Rectal smooth muscle tissue (tissue), 1 donor: ENCODE data around the gene SNX25.

Experiments used
- H3K27ac ChIP-seq: one replicate; pipeline ENCODE4 v1.7.0; 2013; ENCODE audit warnings: low read depth, low read length, inconsistent platforms
- H3K27me3 ChIP-seq: one replicate; pipeline ENCODE4 v1.7.0; 2013; ENCODE audit warnings: low read length; ENCODE audit not compliant: control insufficient read depth, insufficient read depth
- H3K36me3 ChIP-seq: one replicate; pipeline ENCODE4 v1.7.0; 2013; ENCODE audit warnings: low read length; ENCODE audit not compliant: control insufficient read depth, insufficient read depth
- H3K4me1 ChIP-seq: one replicate; pipeline ENCODE4 v1.7.0; 2013; ENCODE audit warnings: low read length; ENCODE audit not compliant: control insufficient read depth, insufficient read depth
- H3K4me3 ChIP-seq: one replicate; pipeline ENCODE4 v1.7.0; 2013; ENCODE audit warnings: low read length
- H3K9ac ChIP-seq: one replicate; pipeline ENCODE4 v1.7.0; 2013; ENCODE audit warnings: low read length

SNX25 gene

DNA sequence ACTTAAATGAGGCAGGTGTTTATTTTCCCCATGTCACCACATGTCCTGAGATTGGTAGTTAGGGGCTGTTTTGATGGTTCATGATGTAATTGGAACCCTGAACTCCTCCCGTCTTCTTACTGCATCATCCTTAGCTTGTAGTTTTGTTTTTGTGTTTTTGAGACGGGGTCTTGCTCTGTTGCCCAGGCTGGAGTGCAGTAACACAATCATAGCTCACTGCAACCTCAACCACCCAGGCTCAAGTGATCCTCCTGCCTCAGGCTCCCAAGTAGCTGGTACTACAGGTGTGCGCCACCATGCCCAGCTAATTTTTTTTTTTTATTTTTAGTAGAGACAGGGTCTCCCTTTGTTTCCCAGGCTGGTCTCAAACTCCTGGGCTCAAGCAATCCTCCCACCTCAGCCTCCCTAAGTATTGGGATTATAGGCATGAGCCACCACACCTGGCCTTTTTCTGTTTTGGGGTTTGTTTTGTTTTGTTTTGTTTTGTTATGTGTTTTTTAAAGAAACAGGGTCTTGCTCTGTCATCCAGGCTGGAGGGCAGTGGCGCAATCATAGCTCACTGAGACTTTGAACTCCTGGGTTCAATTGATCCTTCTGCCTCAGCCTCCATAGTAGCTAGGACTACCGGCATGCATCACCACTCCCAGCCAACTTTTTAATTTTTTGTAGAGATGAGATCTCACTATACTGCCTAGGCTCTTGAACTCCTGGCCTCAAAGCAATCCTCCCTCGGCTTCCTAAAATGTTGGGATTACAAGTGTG lies 76.4 kb downstream of the SNX25 start:
- no peaks in the 10 kb centered on the region for H3K36me3 ChIP-seq
- no peak overlapping the region for H3K27ac ChIP-seq
- H3K4me1 ChIP-seq = no peaks in the 10 kb centered on the region
- no peak overlapping the region for H3K4me3 ChIP-seq
- H3K27me3 ChIP-seq = no peaks in the 10 kb centered on the region
- H3K9ac ChIP-seq = no peak overlapping the region

DNA sequence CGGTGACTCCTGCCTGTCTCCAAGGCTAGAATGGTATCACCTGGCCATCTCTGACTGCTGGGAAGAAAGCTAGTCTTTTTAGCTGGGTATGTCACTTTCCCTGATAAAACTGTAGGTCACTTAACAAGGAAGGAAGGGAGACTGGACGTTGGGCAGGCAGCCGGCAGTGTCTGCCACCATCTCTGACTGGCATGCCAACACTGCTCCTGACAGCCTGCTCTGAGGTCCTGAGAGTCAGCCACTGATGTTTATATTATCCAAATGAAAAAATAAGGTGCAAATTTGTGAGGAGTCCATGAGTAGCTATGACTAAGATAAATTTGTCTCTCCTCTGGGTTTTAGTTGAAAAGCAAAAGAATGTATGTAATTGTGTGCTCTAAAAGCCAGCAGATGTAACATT lies 77.2 kb downstream of the SNX25 start:
- Histone ChIP-seq H3K27ac (no peak overlapping the region), H3K36me3 (peaks cover 2% of the 10 kb centered on the region), H3K4me1 (no peaks in the 10 kb centered on the region), H3K4me3 (no peak overlapping the region), H3K27me3 (no peaks in the 10 kb centered on the region), H3K9ac (no peak overlapping the region)

DNA sequence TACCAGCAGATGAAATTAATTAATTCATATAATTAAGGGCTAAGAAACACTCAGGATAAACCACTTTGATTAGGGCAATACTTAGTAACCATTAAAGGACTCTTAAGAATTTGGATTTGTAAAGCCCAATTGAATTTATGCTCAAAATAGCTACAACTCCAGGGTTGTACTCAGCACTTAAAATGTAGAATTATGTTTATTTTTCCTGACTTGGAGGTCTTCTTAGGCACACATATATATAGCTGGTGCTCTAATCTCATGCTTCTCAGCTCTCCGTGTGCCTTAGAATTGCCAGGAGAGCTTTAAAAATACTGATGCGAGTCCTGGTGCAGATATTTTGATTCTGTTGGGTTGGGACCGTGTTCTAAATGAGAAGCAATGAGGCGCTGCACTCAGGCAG lies 77.6 kb downstream of the SNX25 start:
- peaks cover 3% of the 10 kb centered on the region for H3K36me3 ChIP-seq
- no peaks in the 10 kb centered on the region for H3K4me1 ChIP-seq
- H3K9ac ChIP-seq = no peak overlapping the region
- no peak overlapping the region for H3K27ac ChIP-seq
- H3K27me3 ChIP-seq = no peaks in the 10 kb centered on the region
- no peak overlapping the region for H3K4me3 ChIP-seq

DNA sequence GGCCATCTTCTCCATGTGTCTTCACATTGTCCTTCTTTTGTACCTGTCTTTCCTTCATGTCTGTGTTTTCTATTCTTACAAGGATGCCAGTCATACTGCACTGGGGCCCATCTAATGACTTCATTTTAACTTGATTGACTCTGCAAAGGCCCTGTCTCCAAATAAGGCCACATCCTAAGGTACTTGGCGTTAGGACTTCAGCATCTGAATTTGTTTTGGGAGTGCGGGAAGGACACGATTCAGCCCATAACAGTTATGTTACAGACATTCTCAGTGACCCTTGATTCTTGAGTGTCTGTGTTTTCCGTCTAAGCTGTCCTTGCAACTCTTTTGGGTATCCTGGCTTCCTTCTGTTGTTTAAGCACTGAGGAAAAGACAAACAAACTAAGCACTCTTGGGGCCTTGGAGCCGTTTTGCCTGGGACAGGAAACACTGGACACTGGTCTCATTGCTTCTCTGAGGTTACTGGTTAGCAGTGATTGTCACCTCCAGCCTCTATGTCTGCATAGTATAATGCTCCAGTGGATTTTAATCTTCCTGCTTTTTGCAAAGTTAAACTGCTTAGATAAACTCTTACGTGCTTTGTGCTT lies 80.7 kb downstream of the SNX25 start:
- Histone ChIP-seq H3K27me3 (no peaks in the 10 kb centered on the region), H3K4me3 (no peak overlapping the region), H3K36me3 (peaks cover 3% of the 10 kb centered on the region), H3K4me1 (no peaks in the 10 kb centered on the region), H3K9ac (no peak overlapping the region), H3K27ac (no peak overlapping the region)

DNA sequence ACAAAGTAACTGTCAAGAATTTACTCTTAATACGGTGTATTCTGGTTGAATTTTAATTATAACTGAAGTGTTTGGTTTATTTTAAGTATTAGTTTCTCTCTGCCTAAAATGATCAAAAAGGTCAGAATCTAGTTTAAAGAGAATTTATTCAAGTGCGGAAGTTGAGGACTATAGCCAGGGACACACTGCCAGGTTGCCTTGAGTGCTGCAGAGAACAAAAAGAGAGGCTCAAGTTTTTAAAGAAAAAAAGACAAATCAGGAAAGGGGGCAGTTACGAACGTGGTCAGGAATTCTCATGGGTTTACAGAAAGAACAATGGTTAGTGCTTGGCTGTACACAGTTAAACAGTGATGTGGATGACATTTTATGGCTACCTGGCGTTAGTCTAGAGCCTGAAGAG lies 81.3 kb downstream of the SNX25 start:
- no peak overlapping the region for H3K27ac ChIP-seq
- no peak overlapping the region for H3K9ac ChIP-seq
- H3K4me1 ChIP-seq = no peaks in the 10 kb centered on the region
- no peaks in the 10 kb centered on the region for H3K27me3 ChIP-seq
- H3K36me3 ChIP-seq = peaks cover 3% of the 10 kb centered on the region
- no peak overlapping the region for H3K4me3 ChIP-seq

DNA sequence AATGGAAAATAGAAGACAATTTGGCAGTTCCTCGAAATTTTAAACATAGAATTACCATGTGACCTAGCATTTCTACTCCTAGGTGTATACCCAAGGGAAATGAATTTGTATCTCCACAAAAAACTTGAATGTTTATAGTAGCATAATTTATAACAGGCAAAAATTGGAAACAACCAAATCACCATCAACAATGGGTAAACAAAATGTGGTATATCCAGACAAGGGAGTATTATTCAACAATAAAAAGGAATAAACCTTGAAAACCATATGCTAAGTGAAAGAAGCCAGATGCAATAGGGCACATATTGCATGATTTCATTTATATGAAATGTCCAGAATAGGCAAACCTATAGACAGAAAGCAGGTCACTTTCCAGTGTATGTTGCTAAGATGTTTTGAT lies 83.8 kb downstream of the SNX25 start:
- Histone ChIP-seq H3K4me1 (no peaks in the 10 kb centered on the region), H3K36me3 (peaks cover 6% of the 10 kb centered on the region), H3K9ac (no peak overlapping the region), H3K27ac (no peak overlapping the region), H3K27me3 (no peaks in the 10 kb centered on the region), H3K4me3 (no peak overlapping the region)

DNA sequence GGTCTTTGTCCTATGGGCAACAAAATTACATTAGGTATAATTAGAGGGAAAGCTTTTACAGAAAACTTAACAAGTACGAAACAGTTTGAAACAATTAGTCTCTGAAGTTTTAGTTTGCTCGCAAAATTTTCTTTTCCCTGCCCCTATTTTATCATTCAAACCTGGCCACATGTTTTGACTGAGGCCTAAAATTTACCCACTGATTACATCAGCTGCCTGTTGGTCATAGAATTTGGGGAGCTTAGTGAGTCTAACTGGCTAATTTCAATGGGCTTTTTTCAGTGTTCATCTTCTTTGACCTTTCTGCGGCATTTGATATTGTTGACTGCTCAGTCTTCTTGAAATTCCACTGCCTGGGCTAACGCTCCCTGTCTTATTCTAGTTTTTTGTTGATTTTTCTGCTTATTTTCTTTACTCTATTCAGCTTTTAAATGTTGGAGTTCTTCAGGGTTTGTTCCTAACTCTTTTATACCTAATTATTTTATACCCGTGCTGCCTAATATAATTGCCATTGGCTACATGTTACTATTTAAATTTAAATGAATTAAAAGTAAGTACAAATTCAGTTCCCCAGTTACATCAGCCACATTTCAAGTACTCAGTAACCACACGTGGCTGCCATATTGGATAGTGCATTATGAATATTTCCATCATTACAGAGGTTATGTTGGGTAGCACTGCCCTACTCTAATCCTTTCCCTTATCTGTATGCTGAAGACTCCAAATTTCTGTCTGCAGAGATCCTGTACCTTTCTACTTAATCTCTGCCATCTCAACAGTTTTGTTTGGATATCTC lies 87.5 kb downstream of the SNX25 start:
- no peaks in the 10 kb centered on the region for H3K4me1 ChIP-seq
- no peak overlapping the region for H3K9ac ChIP-seq
- no peaks in the 10 kb centered on the region for H3K27me3 ChIP-seq
- no peak overlapping the region for H3K4me3 ChIP-seq
- peaks cover 3% of the 10 kb centered on the region for H3K36me3 ChIP-seq
- no peak overlapping the region for H3K27ac ChIP-seq

DNA sequence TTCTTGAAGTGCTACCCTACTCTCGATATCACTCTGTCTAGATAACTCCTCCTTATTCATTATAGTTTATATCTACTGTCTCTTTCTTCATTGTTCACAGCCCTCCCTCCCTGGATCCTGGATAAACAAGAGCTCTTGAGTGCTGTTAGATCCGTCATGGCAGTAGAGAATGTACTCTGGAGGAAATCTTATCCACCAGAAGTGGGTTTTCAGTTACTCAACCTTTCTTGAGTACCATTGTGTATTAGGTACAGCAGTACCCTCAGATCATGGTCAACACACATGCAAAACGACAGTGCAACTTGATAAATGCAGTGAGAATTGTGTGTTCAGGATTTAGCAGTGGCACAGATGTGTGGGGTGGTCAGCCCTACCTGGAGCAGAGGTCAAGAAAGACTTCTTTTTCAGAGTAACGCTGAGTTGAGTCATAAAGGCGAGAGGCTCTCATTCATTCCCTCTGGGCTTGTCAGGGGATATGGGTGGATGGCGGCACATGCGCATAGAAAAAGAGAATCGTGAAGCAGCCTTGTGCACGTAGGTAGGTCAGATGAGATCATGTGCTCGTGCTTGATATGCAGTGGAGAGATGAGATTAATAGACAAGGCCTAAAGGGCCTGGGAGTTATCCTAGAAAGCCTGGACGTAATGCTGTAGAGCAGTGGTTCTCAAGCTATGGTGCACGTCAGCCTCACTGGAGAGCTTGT lies 89.5 kb downstream of the SNX25 start:
- Histone ChIP-seq H3K27me3 (no peaks in the 10 kb centered on the region), H3K27ac (no peak overlapping the region), H3K9ac (no peak overlapping the region), H3K4me3 (no peak overlapping the region), H3K36me3 (peaks cover 5% of the 10 kb centered on the region), H3K4me1 (no peaks in the 10 kb centered on the region)

DNA sequence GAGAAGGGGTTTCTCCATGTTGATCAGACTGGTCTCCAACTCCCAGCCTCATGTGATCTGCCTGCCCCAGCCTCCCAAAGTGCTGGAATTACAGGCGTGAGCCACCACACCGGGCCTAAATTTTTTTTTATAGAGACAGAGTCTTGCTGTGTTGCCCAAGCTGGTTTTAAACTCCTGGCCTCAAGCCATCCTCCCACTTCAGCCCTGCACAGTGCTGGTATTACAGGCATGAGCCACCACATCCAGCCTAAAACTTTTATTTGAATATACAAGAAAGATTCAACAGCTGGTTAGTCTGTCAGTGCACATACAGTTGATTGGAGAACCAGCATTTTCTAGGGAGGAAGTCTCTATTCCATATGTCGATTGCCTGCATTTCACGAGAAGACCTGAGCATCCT lies 95.1 kb downstream of the SNX25 start:
- no peak overlapping the region for H3K9ac ChIP-seq
- H3K36me3 ChIP-seq = peaks cover 2% of the 10 kb centered on the region
- no peaks in the 10 kb centered on the region for H3K27me3 ChIP-seq
- no peak overlapping the region for H3K4me3 ChIP-seq
- H3K4me1 ChIP-seq = no peaks in the 10 kb centered on the region
- no peak overlapping the region for H3K27ac ChIP-seq

DNA sequence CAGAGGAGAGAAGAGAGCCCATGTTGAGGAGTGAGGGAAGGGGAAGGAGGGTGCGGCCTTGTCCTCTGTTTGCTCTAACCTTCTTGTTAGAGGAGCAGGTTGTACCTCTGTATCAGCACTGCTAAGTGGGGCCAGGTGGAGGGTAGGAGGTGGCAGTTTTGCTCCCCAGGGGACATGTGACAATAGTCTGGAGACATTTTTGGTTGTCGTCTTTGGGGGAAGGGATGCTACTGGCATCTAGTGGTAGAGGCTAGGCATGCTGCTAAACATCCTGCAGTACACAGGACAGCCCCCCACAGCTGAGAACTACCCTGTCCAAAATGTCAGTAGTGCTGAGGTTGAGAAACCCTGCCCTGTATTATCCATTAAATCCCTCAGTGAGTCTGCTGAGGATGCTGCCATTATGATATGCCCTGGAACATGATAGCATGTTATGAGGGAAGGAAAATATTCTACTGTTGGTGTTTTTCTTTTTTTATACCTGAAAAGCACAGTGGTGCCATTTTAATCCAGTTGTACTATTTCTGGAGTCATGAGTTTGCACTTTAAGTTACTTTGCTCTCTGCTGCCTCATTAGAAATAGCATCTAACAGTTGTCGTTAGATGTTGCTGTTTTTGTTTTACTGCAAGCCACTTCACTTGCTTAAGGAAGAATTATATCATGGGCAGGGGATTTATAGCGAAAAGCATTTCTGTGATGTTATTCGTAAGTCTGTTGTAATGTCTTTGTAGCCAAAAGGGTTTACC lies 95.7 kb downstream of the SNX25 start:
- H3K27me3 ChIP-seq = no peaks in the 10 kb centered on the region
- H3K9ac ChIP-seq = no peak overlapping the region
- H3K4me3 ChIP-seq = no peak overlapping the region
- no peak overlapping the region for H3K27ac ChIP-seq
- H3K4me1 ChIP-seq = no peaks in the 10 kb centered on the region
- peaks cover 2% of the 10 kb centered on the region for H3K36me3 ChIP-seq

DNA sequence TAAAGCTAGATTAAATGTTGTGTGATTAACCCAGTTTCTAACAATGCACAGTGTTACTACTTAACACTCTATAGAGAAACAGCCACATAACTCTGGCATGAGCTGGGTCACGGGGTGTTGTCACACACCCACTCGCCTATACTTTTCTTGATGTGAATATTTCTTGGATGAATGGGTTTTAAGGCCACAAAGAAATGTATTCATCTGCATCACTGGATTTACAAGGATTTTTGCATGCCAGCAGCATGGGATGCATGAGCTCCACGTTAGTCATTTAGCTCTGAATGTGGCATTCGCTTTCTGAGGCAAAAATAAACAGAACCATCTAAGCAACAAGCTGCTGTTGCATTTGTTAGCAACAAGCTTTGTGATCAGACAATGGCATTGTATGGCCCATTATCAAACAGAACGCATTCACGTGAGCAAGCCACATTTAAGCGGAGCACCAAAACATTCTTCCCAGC lies 96.6 kb downstream of the SNX25 start:
- Histone ChIP-seq H3K9ac (no peak overlapping the region), H3K4me3 (no peak overlapping the region), H3K27ac (no peak overlapping the region), H3K36me3 (peaks cover 2% of the 10 kb centered on the region), H3K27me3 (no peaks in the 10 kb centered on the region), H3K4me1 (no peaks in the 10 kb centered on the region)
